GM19455 (cell line): ENCODE results near the gene ZNF524.
"Not testable (repeated sequence)": the region's sequence is repeated elsewhere in the genome, so short reads cannot be mapped to it uniquely, and the experiment has no call there.

ENCODE experiments used
- ATAC-seq: cut with Tn5 transposase; IDR thresholded peaks from one replicate; pipeline ENCODE4 v1.9.1; 2021; ENCODE audit not compliant: unreplicated experiment

The ZNF524 gene, protein sequence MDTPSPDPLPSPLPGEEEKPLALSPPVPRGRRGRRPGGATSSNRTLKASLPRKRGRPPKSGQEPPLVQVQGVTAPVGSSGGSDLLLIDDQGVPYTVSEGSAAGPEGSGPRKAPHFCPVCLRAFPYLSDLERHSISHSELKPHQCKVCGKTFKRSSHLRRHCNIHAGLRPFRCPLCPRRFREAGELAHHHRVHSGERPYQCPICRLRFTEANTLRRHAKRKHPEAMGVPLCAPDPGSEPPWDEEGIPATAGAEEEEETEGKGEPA

GRCh38 chr19:55599842-55600661 lies at the start of gene ZNF524:
ZNF524 (plus strand) TSS chr19:55600288; CDS start chr19:55602113, 1,825 bp downstream.
- peak; percentile 41 for ATAC-seq

- no peak for ATAC-seq
These were observed 49.8 kb upstream of the ZNF524 start for GRCh38 chr19:55550321-55550650.

GRCh38 chr19:55552206-55552605 lies 47.9 kb upstream of the ZNF524 start:
- no peak for ATAC-seq

DNA sequence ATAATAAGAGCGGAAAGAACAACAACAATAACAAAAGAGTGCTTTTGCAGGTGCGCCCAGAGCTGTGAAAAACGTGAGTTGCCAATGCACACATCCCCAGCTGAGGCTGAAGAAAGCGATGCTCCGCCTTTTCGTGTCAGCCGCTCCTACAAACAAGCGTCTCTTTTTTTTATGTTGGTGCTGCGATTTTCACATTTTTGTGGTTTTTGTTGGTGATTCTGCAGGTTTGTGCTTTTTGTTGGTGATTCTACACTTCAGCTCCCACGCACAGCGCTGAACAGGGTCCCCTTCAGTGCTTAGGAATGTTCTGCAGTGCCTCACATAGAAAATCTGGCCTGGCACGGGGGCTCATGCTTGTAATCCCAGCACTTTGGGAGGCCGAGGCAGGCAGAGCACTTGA lies 47.5 kb upstream of the ZNF524 start:
- no peak for ATAC-seq

- ATAC-seq: no peak
These were observed 46.6 kb upstream of the ZNF524 start for GRCh38 chr19:55553217-55554182.

DNA sequence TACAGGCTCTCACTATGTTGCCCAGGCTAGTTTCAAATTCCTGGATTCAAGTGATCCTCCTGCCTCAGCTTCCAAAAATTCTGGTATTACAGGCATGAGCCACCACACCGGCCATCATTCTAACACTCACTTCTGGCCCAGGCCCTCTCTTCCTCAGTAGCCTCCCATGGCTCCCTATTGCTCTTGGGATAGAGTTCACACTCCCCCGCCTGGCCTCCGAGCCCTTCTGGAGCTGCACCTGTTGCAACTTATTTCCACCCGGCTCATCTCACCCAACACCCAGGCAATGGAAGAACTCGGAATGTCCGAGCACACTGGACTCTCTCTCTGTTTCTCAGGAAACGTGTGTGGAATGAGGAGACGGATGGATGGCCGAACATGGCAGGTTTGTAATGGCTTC lies 45.8 kb upstream of the ZNF524 start:
- ATAC-seq: no peak

- no peak for ATAC-seq
These were observed 45.3 kb upstream of the ZNF524 start for GRCh38 chr19:55554741-55555152.

- ATAC-seq: no peak
These were observed 40.4 kb upstream of the ZNF524 start for GRCh38 chr19:55559684-55560083.

DNA sequence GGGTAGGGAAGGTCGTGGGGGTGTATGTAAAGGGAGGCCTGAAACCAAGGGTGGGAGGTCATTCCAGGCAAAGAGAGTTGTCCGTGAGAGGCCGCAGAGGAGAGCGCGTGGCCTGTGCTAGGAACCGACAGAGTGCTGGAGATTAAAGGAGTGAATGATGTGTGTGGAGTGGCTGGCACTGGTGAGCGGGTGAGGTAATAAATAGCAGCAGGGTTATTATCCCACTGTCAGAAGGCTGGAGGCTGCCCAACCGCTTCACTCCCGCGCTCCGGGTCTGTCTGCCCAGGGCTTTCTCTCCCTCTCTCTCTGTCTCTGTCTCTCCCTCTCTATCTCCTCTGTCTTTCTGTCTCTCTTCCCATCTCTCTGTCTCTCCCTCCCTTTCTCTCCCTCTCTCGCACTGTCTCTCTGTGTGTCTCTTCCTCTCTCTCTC lies 36.8 kb upstream of the ZNF524 start:
- no peak for ATAC-seq

DNA sequence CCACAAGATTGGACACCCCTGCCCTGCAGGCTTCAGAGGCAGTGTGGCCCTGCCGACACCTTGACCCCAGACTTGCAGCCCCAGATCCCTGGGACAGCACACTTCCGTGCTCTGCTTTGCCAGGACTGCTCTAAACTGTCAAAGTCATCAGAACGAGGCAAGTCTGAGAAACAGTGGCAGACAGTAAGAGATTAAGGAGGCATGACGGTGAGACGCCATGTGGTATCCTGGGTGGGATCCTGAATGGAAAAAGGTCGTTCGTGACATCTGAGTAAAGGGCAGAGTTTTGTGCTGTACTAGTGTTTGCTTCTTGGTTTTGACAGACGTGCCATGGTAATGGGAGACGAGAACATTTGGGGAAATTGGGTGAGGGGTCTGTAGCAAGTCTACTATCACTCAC lies 33.3 kb upstream of the ZNF524 start:
- ATAC-seq: no peak

GRCh38 chr19:55567708-55568328 lies 32.3 kb upstream of the ZNF524 start:
- no peak for ATAC-seq

- not testable (repeated sequence) for ATAC-seq
These were observed 30.6 kb upstream of the ZNF524 start for GRCh38 chr19:55569477-55569876.

DNA sequence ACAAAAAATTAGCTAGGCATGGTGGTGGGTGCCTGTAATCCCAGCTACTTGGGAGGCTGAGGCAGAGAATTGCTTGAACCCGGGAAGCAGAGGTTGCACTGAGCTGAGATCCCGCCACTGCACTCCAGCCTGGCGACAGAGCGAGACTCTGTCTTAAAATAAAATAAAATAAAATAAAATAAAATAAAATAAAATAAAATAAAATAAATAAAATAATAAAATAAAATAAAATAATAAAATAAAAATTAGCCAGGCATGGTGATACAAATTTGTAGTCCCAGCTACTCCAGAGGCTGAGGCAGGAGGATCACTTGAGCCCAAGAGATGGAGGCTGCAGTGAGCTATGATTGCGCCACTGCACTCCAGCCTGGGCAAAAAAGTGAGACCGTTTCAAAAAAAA lies 26.2 kb upstream of the ZNF524 start:
- ATAC-seq: not testable (repeated sequence)

DNA sequence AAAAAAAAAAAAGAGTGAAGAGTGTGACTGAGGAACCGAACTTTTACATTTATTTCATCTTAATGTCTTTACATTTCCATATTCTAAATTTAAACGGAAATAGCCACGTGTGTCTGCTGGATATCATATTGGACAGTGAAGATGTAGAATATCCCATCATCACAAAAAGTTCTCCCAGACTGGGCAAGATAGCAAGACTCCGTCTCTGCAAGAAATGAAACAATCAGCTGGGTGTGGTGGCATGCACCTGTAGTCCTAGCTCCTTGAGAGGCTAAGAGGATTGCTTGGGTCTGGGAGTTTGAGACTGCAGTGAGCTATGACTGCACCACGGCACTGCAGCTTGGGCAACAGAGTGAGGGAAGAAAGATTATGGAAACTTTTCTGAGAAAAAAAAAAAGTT lies 23.3 kb upstream of the ZNF524 start:
- no peak for ATAC-seq

DNA sequence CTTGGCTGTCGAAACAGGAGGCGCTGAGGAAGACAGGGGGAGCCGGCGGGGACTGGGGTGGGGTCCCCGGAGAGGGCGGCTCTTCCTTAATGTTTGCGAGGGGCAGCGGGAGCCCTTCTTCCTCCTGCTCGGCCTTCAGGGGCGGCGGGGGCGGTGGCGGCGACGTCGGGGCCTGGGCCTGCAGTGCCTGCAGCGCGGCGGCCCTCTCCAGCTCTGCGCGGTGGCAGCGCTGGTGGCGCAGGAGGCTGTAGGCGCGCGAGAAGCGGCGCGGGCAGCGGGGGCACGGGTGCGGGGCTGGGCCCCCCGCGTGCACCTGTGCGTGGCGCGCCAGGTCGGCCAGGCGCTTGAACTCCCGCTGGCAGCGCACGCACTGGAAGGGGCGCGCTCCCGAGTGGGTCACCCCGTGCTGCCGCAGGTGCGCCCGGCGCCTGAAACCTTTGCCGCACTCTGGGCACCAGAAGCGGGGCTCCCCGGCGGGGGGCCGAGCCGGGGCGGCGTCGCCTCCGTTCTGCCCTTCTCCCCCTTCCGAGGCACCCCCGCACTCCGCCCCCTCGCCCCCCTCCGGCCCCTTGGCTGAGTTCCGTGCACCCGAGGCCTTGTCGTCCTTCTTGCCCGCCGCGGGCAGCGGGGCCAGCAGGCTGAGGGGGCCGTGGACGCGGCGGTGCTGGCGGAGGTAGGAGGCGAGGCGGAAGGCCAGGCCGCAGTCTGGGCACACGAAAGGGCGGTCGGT lies 21.9 kb upstream of the ZNF524 start:
- ATAC-seq: no peak

DNA sequence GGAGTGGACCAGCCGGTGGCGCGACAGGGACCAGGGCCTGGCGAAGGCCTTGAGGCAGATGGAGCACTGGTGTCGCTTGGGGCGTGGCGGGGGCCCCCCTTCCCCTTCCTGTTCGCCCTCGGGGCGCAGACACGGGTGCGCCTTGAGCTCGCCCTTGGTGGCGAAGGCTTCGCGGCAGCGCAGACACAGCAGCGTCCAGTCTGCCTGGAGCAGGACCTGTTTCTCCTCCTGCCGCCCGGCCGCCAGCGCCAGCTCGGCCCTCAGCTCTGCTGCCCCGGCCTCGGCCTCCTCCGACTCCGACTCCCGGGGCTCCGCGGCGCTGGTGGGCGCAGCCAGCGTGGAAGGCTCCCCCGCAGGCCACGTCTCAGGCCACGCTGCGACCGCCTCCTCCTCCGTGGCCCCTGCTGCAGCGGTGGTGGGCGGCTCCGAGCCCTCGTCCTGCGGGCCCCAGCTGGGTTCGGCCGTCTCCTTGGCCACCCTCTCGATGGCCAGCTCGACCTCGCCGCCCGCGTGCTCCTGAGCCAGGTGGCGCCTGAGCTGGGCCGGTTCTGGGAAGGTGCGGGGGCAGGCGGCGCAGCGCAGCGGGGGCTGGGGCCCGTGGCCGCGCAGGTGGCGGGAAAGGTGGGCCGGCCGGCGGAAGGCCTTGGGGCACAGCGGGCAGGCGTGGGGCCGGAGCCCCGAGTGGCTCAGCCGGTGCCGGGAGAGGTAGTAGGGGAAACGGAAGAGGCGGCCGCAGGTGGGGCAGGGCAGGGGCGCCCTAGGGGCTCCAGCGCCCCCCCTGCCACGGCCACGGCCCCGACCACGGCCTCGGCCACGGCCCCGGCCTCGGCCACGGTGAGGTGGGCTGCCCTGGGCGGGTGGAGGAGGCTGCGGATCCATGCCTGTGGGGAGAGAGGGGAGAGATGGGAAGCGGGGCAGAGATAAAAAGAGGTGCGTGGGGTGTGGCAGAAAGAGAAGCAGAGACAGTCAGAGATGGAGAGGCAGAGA lies 21.0 kb upstream of the ZNF524 start:
- no peak for ATAC-seq

DNA sequence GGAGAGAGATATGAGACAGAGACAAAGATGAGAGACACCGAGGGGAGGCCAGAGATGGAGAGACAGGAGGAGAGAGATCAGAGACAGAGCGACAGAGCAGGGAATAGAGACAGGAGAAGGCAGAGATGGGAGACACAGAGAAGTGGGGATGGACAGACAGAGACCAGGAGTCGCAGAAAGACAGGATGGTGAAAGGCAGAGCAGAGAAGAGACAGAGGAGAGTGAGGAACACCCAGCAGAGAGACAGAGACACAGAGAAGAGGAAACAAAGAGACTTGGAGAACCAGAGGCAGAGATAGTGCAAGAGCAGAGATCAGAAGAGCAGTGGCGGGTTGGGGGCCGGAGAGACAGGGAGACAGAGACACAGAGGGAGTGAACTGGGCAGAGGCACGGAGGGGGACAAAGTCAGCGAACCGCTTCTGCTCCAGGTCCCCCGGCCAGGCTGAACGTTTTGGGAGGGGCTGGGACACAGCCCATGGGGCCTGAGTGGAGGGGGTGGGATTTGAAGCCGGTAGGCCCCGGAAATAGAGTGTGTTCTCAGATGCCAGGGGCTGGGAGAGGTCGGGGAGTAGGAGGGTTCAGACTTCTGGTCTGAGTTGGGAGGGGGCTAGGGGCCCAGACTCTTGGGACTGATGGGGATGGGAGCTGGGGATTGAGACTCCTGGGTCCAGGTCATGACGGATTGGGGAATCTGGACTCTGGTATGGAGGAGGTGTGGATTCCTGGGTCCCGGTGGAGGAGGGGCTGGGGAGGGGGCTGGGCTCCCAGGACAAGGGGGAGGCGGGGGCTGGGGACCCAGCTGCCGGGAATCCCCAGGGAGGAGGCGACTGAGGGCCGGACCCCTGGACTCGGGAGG lies 20.1 kb upstream of the ZNF524 start:
- no peak for ATAC-seq

- no peak for ATAC-seq
These were observed 19.4 kb upstream of the ZNF524 start, which contains the start of gene ZNF579 for GRCh38 chr19:55580628-55581144. ZNF579 (minus strand) TSS chr19:55580848; CDS start chr19:55579639, 1,209 bp downstream.
